A673 (cell line): ENCODE results near the gene RGS2.

Experiments
- EZH2 ChIP-seq: fragments of 200-600 bp; sonication (generic); IDR thresholded peaks from 2 replicates; pipeline ENCODE4 v1.6.1; 2017; ENCODE audit warnings: borderline replicate concordance, low read depth, mild to moderate bottlenecking, mixed read lengths, antibody characterized with exemption, low read length; ENCODE audit not compliant: poor library complexity, severe bottlenecking
- TF ChIP-seq, protein P1 (sequence below): fragments of 300-800, 200-600 bp; sonication (generic); conservative IDR thresholded peaks from 2 replicates; pipeline ENCODE4 v1.5.1; 2017; ENCODE audit warnings: low read depth, mild to moderate bottlenecking, antibody characterized with exemption, low read length, moderate library complexity, mixed read lengths

DNA sequence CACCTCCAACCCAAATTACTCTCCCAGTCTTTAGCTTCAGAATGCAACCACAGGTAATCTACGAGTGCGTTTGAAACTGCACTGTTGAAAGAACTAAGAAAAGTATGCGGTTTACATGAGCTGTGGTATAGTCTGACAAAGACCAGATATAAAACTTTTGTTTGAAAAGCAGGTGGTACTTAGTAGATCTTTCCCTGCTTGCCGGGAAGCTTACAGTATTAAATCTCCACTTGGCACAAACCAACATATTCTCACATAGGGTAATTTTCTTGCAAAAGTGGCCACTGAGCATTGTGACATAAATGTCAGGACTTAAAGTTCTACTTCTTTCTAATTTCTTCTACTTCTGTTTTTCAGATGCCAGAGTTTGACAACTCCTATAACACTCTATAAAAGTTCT is 8.4 kb downstream of the RGS2 start:
- TF ChIP-seq, protein P1, sequence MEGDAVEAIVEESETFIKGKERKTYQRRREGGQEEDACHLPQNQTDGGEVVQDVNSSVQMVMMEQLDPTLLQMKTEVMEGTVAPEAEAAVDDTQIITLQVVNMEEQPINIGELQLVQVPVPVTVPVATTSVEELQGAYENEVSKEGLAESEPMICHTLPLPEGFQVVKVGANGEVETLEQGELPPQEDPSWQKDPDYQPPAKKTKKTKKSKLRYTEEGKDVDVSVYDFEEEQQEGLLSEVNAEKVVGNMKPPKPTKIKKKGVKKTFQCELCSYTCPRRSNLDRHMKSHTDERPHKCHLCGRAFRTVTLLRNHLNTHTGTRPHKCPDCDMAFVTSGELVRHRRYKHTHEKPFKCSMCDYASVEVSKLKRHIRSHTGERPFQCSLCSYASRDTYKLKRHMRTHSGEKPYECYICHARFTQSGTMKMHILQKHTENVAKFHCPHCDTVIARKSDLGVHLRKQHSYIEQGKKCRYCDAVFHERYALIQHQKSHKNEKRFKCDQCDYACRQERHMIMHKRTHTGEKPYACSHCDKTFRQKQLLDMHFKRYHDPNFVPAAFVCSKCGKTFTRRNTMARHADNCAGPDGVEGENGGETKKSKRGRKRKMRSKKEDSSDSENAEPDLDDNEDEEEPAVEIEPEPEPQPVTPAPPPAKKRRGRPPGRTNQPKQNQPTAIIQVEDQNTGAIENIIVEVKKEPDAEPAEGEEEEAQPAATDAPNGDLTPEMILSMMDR = no peak
- no peak for TF ChIP-seq EZH2
